Mammary epithelial cell (primary cell): ENCODE results near the gene RFNG.

Experiments used
- CTCF ChIP-seq, 2 donors: IDR thresholded peaks in 1 of 2; conservative IDR thresholded peaks in 1 of 2; 2 replicates each; pipeline ENCODE4 v1.5.1; 2011 to 2012; ENCODE audit warnings: inconsistent platforms in 2 of 2, low read length in 2 of 2, mild to moderate bottlenecking in 2 of 2, control low read depth in 1 of 2, low read depth in 1 of 2; ENCODE audit not compliant: insufficient read depth in 1 of 2; ENCODE audit errors: extremely low read depth in 1 of 2
- EZH2 ChIP-seq: IDR thresholded peaks from 2 replicates; pipeline ENCODE4 v1.6.1; 2012; ENCODE audit warnings: low read length, inconsistent platforms, borderline replicate concordance

DNA sequence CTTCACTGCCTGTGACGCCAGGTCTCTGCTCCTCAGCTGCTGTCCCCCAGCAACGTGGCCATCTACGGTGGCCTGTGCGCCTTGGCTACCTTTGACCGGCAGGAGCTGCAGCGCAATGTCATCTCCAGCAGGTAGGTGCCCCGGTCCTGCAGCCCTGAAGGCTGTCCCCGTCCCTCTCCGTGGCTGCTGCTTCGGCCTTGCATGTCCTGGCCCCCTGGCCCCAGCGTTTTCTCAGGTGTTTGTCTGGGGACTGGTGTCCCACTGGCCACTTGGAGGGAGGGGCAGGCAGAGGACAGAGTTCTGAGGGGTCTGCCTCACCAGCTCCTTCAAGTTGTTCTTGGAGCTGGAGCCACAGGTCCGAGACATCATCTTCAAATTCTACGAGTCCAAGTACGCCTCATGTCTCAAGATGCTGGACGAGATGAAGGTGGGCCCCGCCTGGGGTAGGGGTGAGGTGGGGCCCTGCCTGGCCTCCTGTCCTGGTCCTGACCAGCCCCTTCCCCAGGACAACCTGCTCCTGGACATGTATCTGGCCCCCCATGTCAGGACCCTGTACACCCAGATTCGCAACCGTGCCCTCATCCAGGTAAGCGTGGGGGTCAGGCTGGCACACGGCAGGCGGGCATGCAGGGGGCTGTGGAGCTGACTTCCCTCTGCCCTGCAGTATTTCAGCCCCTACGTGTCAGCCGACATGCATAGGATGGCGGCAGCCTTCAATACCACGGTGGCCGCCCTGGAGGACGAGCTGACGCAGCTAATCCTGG is 4.5 kb upstream of the RFNG start:
- no peak for TF ChIP-seq CTCF (conservative IDR thresholded peaks at IDR 0.05 in 1 of 2, IDR thresholded peaks at IDR 0.05 in 1 of 2; ENCODE audit: extremely low read depth in 1 of 2, insufficient read depth in 1 of 2, low read depth in 1 of 2, low read length in 2 of 2)
- no peak for TF ChIP-seq EZH2
